ENCODE data around the gene THAP4. TPM values are rescaled to one million over a fixed set of nuclear protein-coding genes. Genes with fewer than 3 reads are reported as not detected.
A peak's percentile ranks its signal among the peaks of the same experiment; 100 is the strongest.

The THAP4 gene
- total RNA-seq, 2 experiments from 2014 or later = 35.0 to 35.5 TPM

DNA sequence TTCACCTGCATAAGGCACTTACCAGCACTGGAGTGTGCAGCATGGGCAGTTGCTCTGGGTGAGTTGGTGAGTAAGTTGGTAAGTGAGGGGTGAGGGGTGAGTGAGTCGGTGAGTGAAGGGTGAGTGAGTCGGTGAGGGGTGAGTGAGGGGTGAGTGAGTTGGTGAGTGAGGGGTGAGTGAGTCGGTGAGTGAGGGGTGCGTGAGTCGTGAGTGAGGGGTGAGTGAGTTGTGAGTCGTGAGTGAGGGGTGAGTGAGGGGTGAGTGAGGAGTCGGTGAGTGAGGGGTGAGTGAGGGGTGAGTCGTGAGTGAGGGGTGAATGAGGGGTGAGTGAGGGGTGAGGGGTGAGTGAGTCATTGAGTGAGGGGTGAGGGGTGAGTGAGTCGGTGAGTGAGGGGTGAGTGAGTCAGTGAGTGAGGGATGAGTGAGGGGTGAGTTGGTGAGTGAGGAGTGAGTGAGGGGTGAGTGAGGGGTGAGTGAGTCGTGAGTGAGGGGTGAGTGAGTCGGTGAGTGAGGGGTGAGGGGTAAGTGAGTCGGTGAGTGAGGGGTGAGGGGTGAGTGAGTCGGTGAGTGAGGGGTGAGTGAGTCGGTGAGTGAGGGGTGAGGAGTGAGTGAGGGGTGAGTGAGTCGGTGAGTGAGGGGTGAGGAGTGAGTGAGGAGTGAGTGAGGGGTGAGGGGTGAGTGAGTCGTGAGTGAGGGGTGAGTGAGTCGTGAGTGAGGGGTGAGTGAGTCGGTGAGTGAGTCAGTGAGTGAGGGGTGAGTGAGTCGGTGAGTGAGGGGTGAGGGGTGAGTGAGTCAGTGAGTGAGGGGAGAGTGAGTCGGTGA is 17.1 kb downstream of the THAP4 start:
- H3K27me3 Mint-ChIP-seq = no peaks in the 10 kb centered on the region
- peaks cover 14% of the 10 kb centered on the region for H3K36me3 Mint-ChIP-seq
- no peak for ATAC-seq (ENCODE audit: low read depth)
- H3K9me3 Mint-ChIP-seq = no peaks in the 10 kb centered on the region
- DNase-seq = no peak
- peaks cover 20% of the 10 kb centered on the region for H3K4me1 Mint-ChIP-seq
- POLR2A ChIA-PET = no interaction called here
- H3K4me3 Mint-ChIP-seq = no peak overlapping the region
- peak overlapping the region; percentile 54 for H3K27ac Mint-ChIP-seq

DNA sequence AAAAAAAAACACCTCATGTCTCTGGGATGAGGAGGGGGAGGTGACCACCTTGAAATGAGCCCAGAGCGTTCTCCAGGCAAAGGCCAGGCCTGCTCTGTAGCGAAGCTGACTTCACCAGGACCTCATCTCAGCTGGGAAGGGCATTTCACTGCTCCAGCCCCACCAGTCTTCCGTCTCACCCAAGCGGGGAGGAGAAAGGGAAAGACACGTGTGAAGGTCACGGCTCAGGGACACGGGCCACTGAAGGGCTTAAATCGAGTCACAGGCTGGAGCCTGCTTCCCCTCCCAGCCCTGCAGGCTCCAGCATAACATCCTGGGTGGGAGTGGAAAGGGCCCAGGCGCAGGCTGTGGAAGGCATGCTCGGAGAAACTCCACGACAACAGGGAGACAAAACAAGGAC is 18.1 kb downstream of the THAP4 start:
- POLR2A ChIA-PET = no interaction called here
- H3K9me3 Mint-ChIP-seq = no peaks in the 10 kb centered on the region
- peaks cover 21% of the 10 kb centered on the region for H3K4me1 Mint-ChIP-seq
- DNase-seq (no peak), ATAC-seq (ENCODE audit: low read depth) (no peak)
- peak overlapping the region; percentile 98 for H3K27ac Mint-ChIP-seq
- no peak overlapping the region for H3K4me3 Mint-ChIP-seq
- no peaks in the 10 kb centered on the region for H3K27me3 Mint-ChIP-seq
- H3K36me3 Mint-ChIP-seq = peaks cover 14% of the 10 kb centered on the region

DNA sequence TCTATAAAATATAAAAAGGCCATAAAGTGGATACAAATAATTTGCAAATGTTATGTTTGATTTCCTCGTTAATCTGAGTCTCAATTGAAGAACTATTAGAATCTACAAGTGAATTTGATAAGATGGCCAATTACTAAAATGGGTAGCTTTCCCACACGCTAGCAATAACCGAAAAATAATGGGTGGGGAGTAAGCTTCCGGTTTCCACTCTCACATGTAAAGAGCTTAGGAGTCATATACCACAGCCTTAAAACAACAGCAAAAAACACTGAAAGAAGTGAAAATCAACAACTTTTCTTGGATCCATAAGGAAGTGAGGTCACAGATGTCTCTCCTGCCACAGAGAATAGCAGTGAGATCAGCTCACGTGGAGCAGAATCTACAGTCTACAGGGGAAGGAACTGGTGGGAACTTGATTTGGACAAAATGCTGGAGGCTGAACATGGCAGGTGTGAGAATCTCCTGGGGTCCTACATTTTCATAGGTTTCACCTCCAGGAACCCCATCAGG is 18.6 kb downstream of the THAP4 start:
- ATAC-seq (ENCODE audit: low read depth) (no peak), DNase-seq (no peak)
- H3K9me3 Mint-ChIP-seq = no peaks in the 10 kb centered on the region
- H3K27me3 Mint-ChIP-seq = no peaks in the 10 kb centered on the region
- POLR2A ChIA-PET = interaction anchor here (0.5 to 1.6 kb wide), 6 partner anchors 11 to 469 kb away, joined by 3 to 12 read pairs (median 3); partner anchors contain the start of genes ATG4B, D2HGDH, PASK and THAP4
- H3K27ac Mint-ChIP-seq = peak overlapping the region; percentile 98
- H3K4me1 Mint-ChIP-seq = peaks cover 21% of the 10 kb centered on the region
- peaks cover 14% of the 10 kb centered on the region for H3K36me3 Mint-ChIP-seq
- peak overlapping the region; percentile 92 for H3K4me3 Mint-ChIP-seq

DNA sequence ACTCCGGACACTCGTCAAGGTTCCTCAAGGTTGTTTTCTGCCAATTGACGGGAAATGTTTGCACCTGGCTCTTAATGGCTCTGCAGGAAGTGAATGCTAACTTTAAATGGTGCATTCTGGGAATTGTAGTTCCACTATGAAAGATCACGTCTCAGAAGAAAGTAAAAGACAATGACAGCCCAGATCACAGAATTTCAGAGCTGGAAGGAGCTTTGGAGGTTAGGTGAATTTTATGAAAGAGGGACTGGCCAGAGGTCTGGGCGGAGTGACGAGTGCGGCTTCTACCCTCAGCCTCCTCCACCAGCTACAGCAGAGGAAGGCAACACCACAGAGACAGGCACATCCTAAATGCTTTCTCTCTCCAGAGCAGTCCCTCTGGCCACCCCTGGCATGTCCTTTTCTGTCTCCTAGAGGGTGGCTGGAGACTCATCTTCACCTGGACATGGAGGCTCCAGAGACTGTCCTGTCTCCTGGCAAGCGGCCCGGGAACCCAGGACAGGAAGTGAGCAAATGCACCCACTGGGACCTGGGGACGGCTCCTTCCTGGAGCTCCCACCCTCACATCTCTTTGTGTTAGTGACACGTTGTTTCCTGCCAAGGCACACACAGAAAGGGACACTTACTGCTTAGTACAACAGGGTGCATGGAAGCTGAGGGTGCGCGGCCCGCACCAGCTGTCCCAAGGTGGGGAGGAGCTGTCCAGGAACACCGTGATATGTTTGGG is 19.4 kb downstream of the THAP4 start:
- H3K36me3 Mint-ChIP-seq = peaks cover 14% of the 10 kb centered on the region
- peaks cover 21% of the 10 kb centered on the region for H3K4me1 Mint-ChIP-seq
- DNase-seq (peak; percentile 61), ATAC-seq (ENCODE audit: low read depth) (peak; percentile 91)
- H3K4me3 Mint-ChIP-seq = peak overlapping the region; percentile 92
- H3K27ac Mint-ChIP-seq = peak overlapping the region; percentile 98
- POLR2A ChIA-PET = interaction anchor here (0.5 to 1.6 kb wide), 9 partner anchors 8 to 468 kb away, joined by 3 to 12 read pairs (median 3); partner anchors contain the start of genes ATG4B, D2HGDH, PASK and THAP4
- H3K9me3 Mint-ChIP-seq = no peaks in the 10 kb centered on the region
- no peaks in the 10 kb centered on the region for H3K27me3 Mint-ChIP-seq

DNA sequence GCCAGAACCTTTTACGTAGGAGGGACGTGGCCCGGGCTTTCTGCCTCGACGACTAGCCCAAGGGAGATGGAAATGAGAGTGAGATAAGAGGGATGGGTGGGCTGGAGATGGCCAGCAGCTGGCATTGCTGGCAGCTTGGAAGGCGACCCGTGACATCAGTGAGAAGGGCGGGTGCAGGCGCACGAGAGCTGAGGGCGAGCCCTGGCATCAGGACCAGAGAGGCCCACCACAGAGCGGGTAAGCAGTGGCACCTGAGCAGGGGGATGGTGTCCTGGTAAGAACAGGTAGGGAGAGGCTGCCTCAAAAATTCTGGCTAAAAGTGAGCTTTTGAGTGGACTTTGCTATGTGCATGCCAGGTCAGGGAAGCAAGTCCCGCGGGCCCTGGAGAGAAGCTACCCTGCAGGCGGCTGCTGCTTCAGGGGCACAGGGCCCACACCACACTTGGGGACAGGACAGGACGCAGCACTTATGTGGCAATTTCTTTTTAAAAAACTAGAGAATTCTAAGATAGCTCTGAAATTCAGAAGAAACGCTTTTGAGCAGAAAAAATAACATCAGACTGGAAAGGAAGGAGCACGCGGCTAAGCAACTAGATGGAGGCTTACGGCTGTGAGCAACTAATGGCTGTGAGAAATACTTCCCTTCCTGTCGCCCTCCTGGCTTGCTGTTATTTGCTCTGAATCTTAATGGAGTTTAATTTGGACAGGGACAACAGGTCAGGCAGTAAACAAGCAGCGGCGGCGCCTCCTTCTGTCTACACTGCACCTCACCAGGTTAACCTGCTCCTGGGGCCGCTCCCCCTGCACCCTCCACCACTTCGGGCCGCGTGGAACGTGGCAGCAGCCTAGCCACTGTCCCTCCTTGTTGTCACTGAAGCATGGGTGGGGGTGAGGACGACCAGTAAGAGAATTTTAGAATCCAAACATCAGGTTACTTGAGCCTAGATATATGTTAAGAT is 20.5 kb downstream of the THAP4 start:
- POLR2A ChIA-PET = no interaction called here

DNA sequence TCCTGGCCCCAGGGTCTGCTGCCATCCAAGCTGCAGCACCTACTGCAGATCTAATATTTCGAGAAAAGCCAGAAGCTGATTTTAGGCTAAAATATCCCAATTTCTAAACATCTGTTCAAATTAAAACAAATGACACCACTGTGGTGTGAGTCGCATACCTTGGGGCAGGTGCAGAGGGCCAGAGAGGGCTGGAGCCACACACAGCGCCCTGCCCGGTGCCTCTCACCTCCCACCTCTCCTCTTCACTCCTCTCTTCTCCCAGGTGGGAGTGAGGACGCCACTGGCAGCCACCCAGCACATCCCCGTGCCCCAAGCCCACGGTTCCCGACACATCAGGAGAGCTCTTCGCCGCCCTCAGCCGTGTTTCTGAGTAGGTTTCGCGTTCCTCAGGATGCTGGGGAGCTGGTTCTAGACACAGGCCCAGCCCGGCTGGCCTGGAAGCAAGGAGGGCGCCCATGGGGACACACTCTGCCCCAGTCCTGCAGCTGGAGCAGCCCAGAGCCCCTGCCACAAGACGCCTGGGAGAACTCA is 21.4 kb downstream of the THAP4 start:
- no peak for ATAC-seq (ENCODE audit: low read depth)
- H3K27ac Mint-ChIP-seq = peak overlapping the region; percentile 75
- H3K9me3 Mint-ChIP-seq = no peaks in the 10 kb centered on the region
- H3K4me3 Mint-ChIP-seq = peak overlapping the region; percentile 27
- H3K4me1 Mint-ChIP-seq = peaks cover 16% of the 10 kb centered on the region
- no peak for DNase-seq
- H3K36me3 Mint-ChIP-seq = peaks cover 13% of the 10 kb centered on the region
- H3K27me3 Mint-ChIP-seq = no peaks in the 10 kb centered on the region
- POLR2A ChIA-PET = no interaction called here

More for the DNA sequence above, 20.5 kb downstream of the THAP4 start:
- Mint-ChIP-seq H3K4me1 (peaks cover 19% of the 10 kb centered on the region), H3K27me3 (no peaks in the 10 kb centered on the region), H3K9me3 (no peaks in the 10 kb centered on the region), H3K4me3 (peak overlapping the region; percentile 34), H3K27ac (peak overlapping the region; percentile 75), H3K36me3 (peaks cover 14% of the 10 kb centered on the region)
- DNase-seq (no peak), ATAC-seq (ENCODE audit: low read depth) (no peak)

DNA sequence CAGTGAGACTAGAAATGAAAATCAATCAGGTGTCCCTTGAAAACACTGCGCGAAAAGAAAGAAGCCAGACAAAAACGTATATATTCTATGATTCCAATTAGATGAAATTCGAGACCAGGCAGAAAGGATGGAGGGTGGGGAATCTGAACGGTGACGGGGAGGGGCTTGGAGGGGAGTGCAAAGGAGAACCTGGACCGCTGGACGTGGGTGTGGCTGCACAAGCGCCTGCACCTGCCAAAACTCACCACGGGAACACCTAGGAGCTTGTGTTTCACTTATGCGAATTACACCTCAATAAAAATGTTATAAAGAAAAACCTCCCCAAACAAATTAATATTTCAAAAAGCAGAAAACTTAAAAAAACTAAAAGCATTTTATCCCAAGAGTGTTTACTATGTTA is 21.9 kb downstream of the THAP4 start:
- Mint-ChIP-seq H3K27me3 (no peaks in the 10 kb centered on the region), H3K4me3 (no peak overlapping the region), H3K4me1 (peaks cover 16% of the 10 kb centered on the region), H3K27ac (peak overlapping the region; percentile 9), H3K36me3 (peaks cover 10% of the 10 kb centered on the region), H3K9me3 (no peaks in the 10 kb centered on the region)
- POLR2A ChIA-PET = no interaction called here
- DNase-seq (no peak), ATAC-seq (ENCODE audit: low read depth) (no peak)

DNA sequence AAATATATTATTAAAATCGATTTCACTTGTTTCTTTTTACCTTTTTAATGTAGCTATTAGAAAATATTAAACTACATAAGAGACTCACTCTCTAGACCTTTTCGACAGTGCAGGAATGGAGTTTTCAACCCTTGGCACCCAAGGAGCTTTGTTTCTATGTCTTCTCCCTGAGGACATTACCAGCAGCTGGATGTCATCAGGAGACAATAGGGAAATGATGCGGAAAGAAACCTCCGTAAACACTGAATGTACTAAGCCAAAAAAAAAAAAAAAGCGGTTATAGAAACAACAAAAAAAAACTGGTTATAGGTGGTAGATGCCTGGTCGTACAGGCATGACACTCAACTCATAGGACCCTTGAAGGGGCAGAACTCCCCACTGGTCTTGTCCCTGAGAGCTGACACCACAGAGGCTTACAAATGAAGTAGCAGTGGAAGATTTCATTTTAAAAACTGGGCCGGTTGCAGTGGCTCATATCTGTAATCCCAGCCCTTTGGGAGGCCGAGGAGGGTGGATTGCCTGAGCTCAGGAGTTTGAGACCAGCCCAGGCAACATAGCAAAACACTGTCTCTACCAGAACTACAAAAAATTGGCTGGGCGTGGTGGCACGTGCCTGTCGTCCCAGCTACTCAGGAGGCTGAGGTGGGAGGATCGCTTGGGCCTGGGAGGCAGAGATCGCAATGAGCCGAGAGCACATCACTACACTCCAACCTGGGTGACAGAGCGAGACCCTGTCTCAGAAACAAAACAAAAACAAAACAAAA is 23.8 kb downstream of the THAP4 start:
- no peaks in the 10 kb centered on the region for H3K9me3 Mint-ChIP-seq
- no peak for DNase-seq
- peaks cover 24% of the 10 kb centered on the region for H3K4me1 Mint-ChIP-seq
- ATAC-seq (ENCODE audit: low read depth) = no peak
- H3K27ac Mint-ChIP-seq = no peak overlapping the region
- no peaks in the 10 kb centered on the region for H3K27me3 Mint-ChIP-seq
- POLR2A ChIA-PET = interaction anchor here (0.5 kb wide), 1 partner anchor 33 kb away, joined by 3 read pairs; no protein-coding TSS in a partner anchor
- peaks cover 2% of the 10 kb centered on the region for H3K36me3 Mint-ChIP-seq
- no peak overlapping the region for H3K4me3 Mint-ChIP-seq

DNA sequence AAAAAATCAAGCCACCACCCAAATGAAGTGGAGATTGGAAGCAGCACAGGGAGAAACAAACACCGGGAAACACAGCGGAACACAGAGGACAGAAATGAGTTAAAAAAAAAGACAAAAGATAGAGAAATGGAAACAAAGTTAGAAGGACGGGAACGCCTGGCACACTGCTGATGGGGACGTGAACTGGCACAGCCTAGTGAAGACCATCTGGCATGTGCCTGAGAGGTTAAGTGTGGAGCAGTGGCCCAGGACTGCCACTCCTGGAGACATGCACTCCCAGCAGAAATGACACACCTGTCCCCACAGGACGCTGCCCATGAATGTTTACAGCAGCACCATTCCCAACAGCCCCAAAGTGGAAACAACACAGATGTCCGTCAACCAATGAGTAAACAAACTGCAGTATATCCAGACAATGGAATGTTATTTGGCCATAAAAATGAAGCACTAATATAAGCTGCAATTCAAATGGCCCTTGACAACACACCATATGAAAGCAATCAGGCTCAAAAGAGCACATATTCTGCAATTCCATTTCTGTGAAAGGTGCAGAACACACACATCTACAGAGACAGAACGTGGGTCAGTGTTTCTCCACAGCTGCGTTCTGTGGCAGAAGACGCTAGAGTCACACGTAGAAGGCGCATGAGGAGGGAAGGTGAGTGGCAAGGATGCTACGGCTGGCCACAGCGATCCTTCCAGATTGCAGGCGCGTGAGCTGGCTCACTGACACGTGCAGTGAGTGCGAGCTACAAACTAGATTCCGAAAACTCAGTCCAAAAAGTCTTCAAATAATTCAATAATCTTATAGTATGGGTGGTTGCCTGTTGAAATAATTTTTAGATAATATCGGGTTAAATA is 24.6 kb downstream of the THAP4 start:
- Mint-ChIP-seq H3K9me3 (no peaks in the 10 kb centered on the region), H3K36me3 (peaks cover 3% of the 10 kb centered on the region), H3K4me1 (peaks cover 19% of the 10 kb centered on the region), H3K27me3 (no peaks in the 10 kb centered on the region), H3K4me3 (no peak overlapping the region), H3K27ac (peak overlapping the region; percentile 2)
- ATAC-seq (ENCODE audit: low read depth) (no peak), DNase-seq (no peak)
- POLR2A ChIA-PET = no interaction called here

DNA sequence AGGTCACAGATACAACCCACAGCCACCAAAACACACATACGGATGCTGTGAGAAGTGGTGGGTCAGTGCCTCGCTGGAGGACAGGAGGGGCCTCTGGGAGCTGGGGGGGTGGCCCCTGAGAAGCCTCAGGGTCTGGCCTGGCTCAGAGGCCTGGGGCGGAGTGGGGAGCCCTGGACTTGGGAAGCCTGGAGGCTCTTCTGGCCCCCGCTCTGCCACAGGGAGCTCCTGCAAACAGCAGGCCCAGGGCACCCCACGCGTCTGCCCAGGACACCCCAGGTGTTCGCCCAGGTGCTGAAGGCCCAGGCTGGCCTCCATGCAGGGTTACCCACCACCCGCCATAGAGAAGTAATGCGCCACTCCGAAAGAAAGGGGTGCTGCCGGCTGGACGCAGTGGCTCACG is 25.9 kb downstream of the THAP4 start:
- POLR2A ChIA-PET = interaction anchor here (2.1 kb wide), 1 partner anchor 27 kb away, joined by 5 read pairs; the partner anchor contains the start of gene ATG4B
- DNase-seq (no peak), ATAC-seq (ENCODE audit: low read depth) (no peak)
- Mint-ChIP-seq H3K27ac (peak overlapping the region; percentile 83), H3K4me3 (no peak overlapping the region), H3K36me3 (peaks cover 5% of the 10 kb centered on the region), H3K9me3 (no peaks in the 10 kb centered on the region), H3K4me1 (peaks cover 17% of the 10 kb centered on the region), H3K27me3 (no peaks in the 10 kb centered on the region)

Measured in activated naive CD8-positive, alpha-beta T cell treated with anti-CD3 and anti-CD28 coated beads, Interleukin-2, amount 10 ng/mL, durations not matched to agents 7 days and 5 days (primary cell).